ENCODE data around the gene BACH2.
"Not testable (repeated sequence)": the region's sequence is repeated elsewhere in the genome, so short reads cannot be mapped to it uniquely, and the experiment has no call there.

The BACH2 gene

GRCh38 chr6:90151576-90152422 is 144.8 kb downstream of the BACH2 start:
- no peak for DNase-seq

- no peak for DNase-seq
These were observed 147.4 kb downstream of the BACH2 start for GRCh38 chr6:90149280-90149679.

DNA sequence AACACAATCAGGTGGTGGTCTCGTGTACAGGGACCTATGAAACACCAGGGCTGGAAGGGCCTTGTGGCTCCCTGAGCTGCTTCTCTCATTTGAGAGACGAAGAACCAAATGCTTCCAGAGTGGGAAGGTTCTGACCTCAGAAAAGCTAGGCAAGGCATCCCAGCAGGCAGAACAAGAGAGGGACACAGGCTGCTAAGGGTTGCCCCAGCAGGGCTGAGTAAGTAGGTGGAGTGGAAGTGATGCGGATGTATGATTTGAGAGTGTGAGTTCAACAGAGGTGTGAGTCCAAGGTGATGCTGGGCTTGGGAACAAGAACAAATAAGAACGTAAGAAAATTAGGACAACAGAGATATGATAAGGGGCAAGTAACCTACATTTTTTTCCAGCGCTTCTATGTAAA is 147.8 kb downstream of the BACH2 start:
- no peak for DNase-seq

- DNase-seq: peak in 4 of 14 donors; percentile 11 to 15 (median 14)
These were observed 149.6 kb downstream of the BACH2 start for GRCh38 chr6:90146921-90147649.

GRCh38 chr6:90146024-90146423 is 150.6 kb downstream of the BACH2 start:
- DNase-seq: no peak

- no peak for DNase-seq
These were observed 151.6 kb downstream of the BACH2 start for GRCh38 chr6:90144928-90145555.

DNA sequence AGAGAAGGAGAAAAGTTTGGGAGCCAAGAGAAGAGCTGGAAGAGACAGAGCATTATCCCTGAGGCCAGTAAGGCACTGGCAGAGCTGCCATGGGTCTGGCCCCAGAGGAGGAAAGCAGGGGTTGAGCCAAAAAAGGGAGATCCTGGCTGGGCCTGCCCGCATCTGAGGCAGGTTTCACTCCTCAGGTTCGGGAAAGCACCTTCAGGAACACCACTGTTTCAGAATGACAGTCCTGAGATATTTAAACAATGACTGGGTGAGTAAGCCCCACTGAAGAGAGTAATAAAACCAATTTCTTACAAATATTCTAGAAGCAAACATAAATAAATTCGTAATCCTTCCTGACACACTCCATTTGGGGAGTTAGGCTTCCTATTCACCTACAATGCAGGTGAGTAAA is 152.2 kb downstream of the BACH2 start:
- DNase-seq: no peak

GRCh38 chr6:90140683-90141082 is 156.0 kb downstream of the BACH2 start:
- DNase-seq: no peak

DNA sequence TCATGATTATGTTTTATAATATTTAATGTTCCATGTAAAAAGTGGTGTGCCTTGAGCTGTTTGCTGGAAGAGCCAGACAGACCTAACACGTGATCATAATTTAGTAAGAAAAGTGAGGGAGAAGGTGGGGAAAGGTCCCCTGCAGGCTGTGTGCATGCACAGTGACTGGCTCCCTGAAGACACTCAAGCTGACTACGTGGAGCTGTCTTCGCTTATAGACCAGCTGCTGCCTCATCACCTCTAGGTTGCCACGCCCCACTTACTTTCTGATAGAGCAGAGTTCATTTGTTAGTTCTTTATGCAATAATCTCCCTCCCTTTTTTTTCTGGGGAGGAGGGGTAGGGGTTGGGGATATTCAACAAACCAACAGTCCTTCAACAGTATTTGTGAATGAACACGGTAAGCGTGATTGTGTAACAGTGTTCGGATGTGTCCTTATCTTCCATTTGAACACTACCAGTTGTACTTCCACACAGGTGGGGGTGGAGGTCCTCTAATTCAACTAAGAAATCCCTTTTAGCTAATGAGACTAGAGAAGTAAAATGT is 157.3 kb downstream of the BACH2 start:
- DNase-seq: no peak

GRCh38 chr6:90136837-90137568 is 159.6 kb downstream of the BACH2 start:
- DNase-seq: no peak

DNA sequence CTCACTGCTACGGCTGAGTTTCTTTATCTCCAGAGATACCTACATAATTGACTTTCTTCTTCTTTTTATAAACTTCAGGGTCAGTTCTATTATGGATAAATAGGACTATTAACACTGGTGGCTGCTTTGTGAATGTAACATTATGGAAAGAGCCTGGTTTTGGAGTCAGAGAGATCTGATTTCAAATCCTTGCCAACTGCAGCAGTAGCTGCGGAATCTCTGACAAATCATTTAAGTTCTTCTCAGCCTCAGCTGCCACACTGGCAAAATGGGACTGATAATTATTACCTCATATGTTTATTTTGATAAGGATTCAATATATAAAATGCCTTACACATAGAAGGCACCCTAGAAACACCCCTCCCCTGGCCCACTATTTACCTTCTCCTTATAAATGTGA is 160.5 kb downstream of the BACH2 start:
- DNase-seq: no peak

DNA sequence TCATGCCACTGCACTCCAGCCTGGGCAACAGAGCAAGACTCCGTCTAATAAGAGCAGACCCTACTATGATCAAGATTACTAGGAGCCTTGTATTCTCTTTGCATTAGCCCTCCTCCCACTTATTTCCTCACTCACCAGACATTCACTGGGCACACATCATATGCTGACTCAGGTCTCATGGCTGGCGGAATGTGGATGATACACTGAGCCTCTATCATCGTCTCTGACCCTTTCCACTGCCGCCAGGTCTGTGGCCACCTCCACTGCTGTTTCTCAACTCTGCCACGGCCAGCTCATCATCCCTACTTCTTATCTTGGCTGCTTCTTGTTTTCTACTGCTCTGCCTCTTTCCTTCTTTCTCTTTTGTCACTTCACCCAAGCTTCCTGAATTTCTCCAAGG is 161.0 kb downstream of the BACH2 start:
- DNase-seq: no peak

DNA sequence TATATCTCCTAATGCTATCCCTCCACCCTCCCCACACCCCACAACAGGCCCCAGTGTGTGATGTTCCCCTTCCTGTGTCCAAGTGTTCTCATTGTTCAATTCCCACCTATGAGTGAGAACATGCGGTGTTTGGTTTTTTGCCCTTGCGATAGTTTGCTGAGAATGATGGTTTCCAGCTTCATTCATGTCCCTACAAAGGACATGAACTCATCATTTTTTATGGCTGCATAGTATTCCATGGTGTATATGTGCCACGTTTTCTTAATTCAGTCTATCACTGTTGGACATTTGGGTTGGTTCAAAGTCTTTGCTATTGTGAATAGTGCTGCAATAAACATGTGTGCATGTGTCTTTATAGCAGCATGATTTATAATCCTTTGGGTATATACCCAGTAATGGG is 163.0 kb downstream of the BACH2 start:
- not testable (repeated sequence) for DNase-seq

DNA sequence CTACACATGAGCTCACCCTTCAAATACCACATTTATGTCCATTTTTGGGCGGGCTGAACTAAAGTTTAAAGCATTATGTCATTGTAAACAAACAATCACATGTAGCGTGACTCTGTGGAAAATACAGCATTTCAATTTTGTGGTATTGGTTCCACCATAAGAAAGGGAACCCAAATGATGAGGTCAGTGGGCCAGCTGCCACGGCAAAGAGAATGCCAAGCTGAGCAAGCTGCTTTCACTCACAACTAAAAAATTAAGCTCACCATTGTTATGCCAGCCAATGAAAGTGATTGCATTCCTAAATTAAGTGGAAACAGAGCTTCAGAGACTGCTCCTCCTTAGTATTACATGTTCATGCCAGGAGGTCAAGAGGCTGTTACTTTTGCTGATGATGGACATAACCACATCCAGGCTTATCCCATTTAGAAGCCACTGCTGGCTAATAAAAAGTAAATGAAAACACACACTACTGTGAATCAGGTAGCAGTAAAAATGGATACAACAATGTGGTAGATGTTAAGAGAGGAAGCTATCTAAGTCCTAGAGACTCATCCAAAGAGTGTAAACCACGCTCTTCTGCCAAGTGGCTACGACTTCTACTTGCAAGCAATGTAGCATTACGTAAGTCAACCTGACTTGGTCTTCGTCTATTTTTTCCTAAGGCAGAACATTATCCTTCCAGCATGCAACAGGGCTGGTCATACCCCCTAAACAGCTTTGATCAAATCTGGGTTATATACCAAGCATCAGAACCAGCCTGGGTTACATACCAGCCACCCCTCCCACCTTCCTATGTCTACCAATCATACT is 164.8 kb downstream of the BACH2 start:
- DNase-seq: peak in 2 of 14 donors; percentile 13 to 54

DNA sequence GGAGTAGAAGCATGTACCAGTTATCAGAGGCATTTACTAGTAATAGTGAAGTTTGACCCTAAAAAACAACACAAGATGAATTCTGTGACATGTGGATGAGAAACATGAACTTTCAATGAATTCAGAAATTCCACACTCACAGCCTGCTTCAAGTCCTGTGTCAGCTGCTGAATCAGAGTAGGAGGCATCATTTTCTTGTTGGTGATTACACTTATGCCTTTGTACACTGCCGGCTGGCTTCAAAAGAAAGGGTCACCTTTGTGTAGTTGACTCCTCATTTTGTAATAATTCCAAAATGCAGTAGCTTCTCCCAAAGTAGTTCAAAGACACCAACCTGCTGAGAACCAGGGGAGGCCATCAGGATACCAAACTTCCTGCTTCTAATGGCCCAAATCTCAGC is 165.5 kb downstream of the BACH2 start:
- DNase-seq: no peak

DNA sequence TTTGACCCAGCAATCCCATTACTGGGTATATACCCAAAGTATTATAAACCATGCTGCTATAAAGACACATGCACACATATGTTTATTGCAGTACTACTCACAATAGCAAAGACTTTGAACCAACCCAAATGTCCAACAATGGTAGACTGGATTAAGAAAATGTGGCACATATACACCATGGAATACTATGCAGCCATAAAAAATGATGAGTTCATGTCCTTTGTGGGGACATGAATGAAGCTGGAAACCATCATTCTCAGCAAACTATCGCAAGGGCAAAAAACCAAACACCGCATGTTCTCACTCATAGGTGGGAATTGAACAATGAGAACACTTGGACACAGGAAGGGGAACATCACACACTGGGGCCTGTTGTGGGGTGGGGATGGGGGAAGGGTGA is 168.0 kb downstream of the BACH2 start:
- not testable (repeated sequence) for DNase-seq

GRCh38 chr6:90127595-90127994 is 169.0 kb downstream of the BACH2 start:
- DNase-seq: no peak

GRCh38 chr6:90126839-90127238 is 169.8 kb downstream of the BACH2 start:
- DNase-seq: no peak

DNA sequence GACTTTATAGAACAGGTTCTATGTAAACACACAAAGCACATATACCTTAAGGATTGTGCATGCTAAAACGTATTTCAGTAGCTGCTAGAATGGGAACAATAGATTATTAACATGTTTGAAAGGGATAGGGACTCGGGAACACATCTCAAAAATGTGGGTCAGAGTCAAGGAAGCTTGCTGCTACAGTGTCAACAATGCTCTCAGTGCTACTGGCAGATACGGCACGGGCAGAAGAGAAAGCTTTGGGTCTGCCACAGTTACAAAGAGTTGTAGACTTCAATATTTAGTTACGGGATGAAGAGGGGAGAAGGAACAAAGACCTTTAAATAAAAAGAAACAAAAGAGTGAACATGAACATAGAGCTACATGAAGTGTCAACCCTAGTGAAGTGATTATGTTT is 170.5 kb downstream of the BACH2 start:
- peak in 1 of 14 donors; percentile 17 for DNase-seq

DNA sequence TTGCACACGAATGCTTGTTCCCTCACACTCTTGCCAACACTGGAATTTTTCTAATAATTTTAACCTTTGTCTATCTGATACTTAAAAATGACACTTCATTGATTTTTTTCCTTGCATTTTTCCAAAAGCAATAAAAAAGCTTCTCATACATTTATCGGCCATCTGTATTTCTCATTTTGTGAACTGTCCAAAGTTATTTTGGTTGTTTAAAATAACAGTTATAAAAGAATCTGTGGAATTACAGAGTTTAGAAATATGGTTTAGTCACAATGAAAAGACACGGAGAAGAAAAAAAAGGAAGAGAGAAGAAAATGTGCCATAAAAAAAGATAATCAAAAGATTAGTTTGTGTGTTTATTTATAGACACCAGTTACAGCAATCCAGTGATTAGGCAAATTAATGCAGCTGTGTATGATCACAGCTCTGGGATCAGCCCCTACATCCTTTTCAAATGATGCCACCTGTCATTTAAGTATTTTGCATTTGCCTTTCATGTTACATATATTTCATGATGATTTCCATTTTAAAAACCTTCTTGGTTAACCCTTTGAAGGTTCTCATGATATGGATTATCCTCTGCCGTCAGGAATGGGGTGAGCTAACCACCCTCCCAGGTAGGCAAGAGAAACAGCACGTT is 171.7 kb downstream of the BACH2 start:
- no peak for DNase-seq

DNA sequence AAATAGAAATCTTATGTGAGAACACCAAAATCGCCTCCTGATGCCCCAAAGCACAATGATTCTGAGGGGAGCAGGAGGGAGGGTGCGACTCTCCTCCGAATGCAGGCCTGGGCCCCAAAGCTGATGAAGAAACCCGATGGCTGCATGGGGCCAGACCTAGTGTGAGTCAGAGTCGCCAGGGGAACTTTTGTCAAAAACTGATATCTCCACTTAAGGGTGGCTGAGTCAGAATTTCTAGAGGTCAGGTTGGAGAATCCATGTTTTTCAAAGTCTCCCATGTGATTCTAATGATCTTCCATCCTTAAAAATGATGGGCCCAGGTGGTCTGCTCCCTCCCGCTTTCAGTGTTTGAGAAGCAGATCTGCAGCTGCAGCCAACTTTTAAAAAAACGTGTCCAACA is 172.8 kb downstream of the BACH2 start:
- DNase-seq: no peak

Measured in C1 segment of cervical spinal cord (tissue), 14 donors.